Measurements from ENCODE around the gene CYP3A4. TPM values are rescaled to one million over a fixed set of nuclear protein-coding genes. Genes with fewer than 3 reads are reported as not detected.
A peak's percentile ranks its signal among the peaks of the same experiment; 100 is the strongest.
"Not testable (repeated sequence)": the region's sequence is repeated elsewhere in the genome, so short reads cannot be mapped to it uniquely, and the experiment has no call there.

Gene CYP3A4
- total RNA-seq, 1 experiment from 2014 or later, result not detected

- DNase-seq (ENCODE audit: low read depth, low spot score), result no peak
- in situ Hi-C loops (cut with HindIII; ENCODE audit: low pct_unique_long_range_greater_than_20kb, low sequenced_read_pairs), result no loop called here
These were observed 46.3 kb downstream of the CYP3A4 start for GRCh38 chr7:99737726-99738125.

- DNase-seq (ENCODE audit: low read depth, low spot score); in situ Hi-C loops (cut with HindIII; ENCODE audit: low pct_unique_long_range_greater_than_20kb, low sequenced_read_pairs): not testable (repeated sequence)
These were observed 47.3 kb downstream of the CYP3A4 start for GRCh38 chr7:99736667-99737066.

- DNase-seq (ENCODE audit: low read depth, low spot score), result no peak
- in situ Hi-C loops (cut with HindIII; ENCODE audit: low pct_unique_long_range_greater_than_20kb, low sequenced_read_pairs), result no loop called here
These were observed 49.0 kb downstream of the CYP3A4 start, which contains the start of gene CYP3A7 for GRCh38 chr7:99734987-99735386. Gene CYP3A7 (minus strand): TSS chr7:99735196. CDS start chr7:99735093, 103 bp downstream.

DNA sequence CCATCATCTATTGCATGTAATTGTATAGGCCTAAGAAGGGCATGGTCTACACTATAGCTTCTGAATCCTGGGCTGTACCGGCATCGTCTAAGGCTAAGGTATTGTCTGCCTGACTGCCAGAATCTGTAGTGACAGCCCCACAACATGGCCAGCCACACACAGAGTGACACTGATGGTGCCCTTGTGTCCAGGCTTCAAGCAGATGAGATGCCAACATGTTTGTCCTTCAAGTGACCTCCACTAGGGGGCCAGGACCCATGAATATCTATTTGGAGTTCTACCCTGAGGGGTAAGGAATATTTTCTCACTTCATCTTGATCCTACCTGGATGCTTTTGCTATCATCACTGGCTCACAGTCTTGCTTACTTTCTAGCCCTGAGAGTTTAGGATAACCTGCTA lies 50.5 kb downstream of the CYP3A4 start:
- in situ Hi-C loops (cut with HindIII; ENCODE audit: low pct_unique_long_range_greater_than_20kb, low sequenced_read_pairs), result no loop called here
- DNase-seq (ENCODE audit: low read depth, low spot score), result peak; percentile 44

DNA sequence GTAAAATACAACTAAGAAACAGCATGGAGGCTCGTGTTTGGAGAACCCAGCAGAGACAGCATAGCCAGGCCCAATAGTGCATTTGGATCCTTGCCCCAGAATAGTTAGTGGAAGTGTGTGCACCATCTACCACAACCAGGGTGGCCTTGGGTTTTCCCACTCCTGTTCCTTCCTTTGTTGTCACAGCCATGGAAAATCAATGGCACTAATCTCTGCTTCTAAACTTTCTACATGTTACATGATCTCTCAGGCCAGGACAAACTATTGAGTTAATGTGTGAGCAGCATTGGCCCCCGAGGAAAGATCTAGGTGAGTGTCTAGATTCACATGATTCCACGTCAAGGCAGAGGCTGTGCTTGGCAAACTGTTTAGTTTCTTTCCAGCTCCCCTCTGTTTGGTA lies 51.0 kb downstream of the CYP3A4 start:
- in situ Hi-C loops (cut with HindIII; ENCODE audit: low pct_unique_long_range_greater_than_20kb, low sequenced_read_pairs), result no loop called here
- DNase-seq (ENCODE audit: low read depth, low spot score), result no peak

GRCh38 chr7:99731638-99732374 lies 52.2 kb downstream of the CYP3A4 start:
- in situ Hi-C loops (cut with HindIII; ENCODE audit: low pct_unique_long_range_greater_than_20kb, low sequenced_read_pairs), result no loop called here
- no peak for DNase-seq (ENCODE audit: low read depth, low spot score)

DNA sequence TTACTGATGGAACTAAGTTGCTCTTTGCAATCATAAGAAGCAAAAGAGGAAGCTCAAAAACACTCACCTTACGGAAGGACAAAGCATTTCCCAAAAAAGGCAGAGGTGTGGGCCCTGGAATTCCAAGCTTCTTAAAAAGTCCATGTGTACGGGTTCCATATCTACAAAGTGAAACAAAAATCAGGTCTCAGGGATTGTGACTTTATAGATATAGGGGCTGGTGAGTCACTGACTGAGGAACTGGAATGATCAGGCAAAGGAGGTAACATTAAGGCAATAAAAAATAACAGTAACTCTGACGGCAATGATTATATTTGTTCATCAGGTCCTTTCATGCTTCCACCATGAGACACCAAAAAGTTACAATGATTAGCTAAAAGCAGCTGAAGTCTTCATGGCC lies 53.0 kb downstream of the CYP3A4 start:
- in situ Hi-C loops (cut with HindIII; ENCODE audit: low pct_unique_long_range_greater_than_20kb, low sequenced_read_pairs), result no loop called here
- no peak for DNase-seq (ENCODE audit: low read depth, low spot score)

GRCh38 chr7:99730238-99730810 lies 53.7 kb downstream of the CYP3A4 start:
- in situ Hi-C loops (cut with HindIII; ENCODE audit: low pct_unique_long_range_greater_than_20kb, low sequenced_read_pairs), result no loop called here
- no peak for DNase-seq (ENCODE audit: low read depth, low spot score)

- DNase-seq (ENCODE audit: low read depth, low spot score), result peak; percentile 50
- in situ Hi-C loops (cut with HindIII; ENCODE audit: low pct_unique_long_range_greater_than_20kb, low sequenced_read_pairs), result no loop called here
These were observed 54.3 kb downstream of the CYP3A4 start for GRCh38 chr7:99729486-99730237.

DNA sequence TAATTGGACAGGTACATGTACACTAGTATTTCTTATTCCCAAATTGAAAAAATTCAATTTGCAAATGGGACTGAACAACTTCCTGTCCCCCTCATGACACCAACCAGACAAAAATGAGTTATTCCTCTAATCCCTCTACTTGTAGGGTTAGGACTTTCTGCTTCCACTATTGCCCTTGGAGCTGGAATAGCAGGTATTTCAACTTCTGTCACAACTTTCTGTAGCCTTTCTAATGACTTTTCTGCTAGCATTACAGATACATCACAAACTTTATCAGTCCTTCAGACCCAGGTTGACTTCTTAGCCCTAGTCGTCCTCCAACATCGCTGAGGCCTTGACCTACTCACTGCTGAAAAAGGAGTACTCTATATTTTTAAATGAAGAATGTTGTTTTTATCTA lies 55.4 kb downstream of the CYP3A4 start:
- DNase-seq (ENCODE audit: low read depth, low spot score), result no peak
- in situ Hi-C loops (cut with HindIII; ENCODE audit: low pct_unique_long_range_greater_than_20kb, low sequenced_read_pairs), result no loop called here

- in situ Hi-C loops (cut with HindIII; ENCODE audit: low pct_unique_long_range_greater_than_20kb, low sequenced_read_pairs); DNase-seq (ENCODE audit: low read depth, low spot score): not testable (repeated sequence)
These were observed 60.8 kb downstream of the CYP3A4 start for GRCh38 chr7:99723201-99723600.

DNA sequence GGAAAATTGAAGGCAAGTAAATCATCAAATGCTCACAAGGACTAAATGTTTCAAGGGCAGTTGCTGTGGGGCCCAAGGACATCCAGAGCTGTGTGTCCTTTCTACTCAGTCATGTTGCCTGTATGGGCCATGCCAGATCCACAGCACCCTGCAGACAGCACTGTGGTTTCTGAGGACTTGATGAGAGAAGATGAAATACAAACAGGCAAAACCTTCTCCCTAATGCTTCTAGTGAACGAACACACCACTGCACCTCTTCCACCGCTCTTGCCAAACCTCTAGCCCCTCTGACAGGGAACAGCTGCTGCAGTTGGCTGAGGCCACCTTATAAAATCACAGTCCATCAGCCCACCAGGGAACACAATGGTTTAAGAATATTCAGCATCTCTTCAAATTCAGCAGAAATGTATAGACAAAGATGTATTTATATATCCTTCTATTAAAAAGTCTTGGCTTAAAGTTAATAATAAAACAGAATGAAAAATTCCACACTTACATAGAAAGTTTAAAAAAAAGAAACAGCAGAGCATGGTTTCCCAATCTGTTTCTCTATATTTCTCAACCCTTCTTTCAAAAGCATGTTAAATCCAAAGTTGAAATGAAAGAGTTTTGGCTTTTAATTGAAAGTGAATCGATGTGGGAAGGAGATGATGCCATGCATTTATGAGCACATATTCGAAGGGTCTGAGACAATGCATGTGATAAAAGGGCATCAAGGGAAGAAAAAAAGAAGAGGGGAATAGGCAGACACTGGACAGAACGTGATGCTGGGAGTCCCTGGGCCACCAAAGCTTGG lies 63.0 kb downstream of the CYP3A4 start:
- in situ Hi-C loops (cut with HindIII; ENCODE audit: low pct_unique_long_range_greater_than_20kb, low sequenced_read_pairs), result no loop called here
- DNase-seq (ENCODE audit: low read depth, low spot score), result no peak

DNA sequence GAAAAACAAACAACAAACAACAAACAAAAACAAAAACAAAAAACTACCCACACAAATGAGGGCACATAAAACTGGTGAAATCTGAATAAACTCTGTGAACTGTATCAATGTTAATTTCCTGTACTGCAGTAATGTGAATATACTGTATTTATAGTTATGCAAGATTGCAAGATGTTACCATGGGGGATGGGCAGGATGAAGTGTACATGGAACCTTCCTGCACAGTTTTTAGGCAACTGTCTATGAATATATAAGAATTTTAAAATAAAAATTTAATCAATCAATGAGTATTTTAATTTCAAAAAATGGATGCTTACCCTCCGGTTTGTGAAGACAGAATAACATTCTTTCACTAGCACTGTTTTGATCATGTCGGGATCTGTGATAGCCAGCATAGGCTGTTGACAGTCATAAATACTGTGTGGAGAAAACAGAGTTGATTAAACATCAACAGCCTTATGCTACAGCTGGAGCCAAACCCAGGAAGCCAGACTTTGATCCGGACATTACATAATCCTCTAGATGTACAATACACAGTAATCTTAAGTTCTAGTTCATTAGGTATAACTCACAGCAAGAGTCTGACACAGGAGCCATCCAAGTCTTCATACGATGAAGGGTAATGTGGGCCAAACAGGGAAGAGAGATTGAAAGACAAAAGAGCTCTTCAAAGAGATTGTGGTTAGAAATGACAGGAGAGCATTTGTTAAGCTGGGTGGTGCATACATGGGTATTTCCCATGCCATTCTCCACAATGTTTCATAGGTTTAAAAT lies 63.8 kb downstream of the CYP3A4 start:
- peak; percentile 10 for DNase-seq (ENCODE audit: low read depth, low spot score)

DNA sequence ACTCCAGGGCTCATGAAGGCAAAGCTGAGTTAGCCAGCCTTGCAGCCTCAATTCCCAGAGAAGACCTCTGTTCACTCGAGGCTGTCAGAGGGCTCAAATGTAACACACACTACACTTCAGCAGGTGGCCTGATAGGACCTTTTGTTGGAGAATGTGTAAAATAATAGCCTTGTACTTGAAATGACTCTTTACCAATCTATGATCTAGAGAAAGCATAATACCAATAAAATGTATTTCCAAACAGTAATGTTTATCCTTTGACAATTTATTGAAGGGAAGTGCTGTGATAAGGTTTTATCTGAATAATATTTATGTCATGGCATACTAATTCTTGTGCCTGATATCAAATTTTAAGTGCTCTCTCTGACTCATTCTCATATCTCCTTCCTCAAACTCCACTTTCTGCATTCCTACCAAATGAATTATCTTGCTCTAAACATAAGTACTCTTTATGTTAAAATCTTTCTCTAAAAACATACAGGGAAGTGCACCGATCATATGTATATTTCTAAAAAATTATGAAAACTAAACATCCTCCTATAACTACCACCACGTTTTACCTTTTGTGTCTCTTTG lies 69.9 kb downstream of the CYP3A4 start:
- in situ Hi-C loops (cut with HindIII; ENCODE audit: low pct_unique_long_range_greater_than_20kb, low sequenced_read_pairs), result no loop called here
- no peak for DNase-seq (ENCODE audit: low read depth, low spot score)

More for the DNA sequence above, 63.8 kb downstream of the CYP3A4 start:
- in situ Hi-C loops (cut with HindIII; ENCODE audit: low pct_unique_long_range_greater_than_20kb, low sequenced_read_pairs), result no loop called here

DNA sequence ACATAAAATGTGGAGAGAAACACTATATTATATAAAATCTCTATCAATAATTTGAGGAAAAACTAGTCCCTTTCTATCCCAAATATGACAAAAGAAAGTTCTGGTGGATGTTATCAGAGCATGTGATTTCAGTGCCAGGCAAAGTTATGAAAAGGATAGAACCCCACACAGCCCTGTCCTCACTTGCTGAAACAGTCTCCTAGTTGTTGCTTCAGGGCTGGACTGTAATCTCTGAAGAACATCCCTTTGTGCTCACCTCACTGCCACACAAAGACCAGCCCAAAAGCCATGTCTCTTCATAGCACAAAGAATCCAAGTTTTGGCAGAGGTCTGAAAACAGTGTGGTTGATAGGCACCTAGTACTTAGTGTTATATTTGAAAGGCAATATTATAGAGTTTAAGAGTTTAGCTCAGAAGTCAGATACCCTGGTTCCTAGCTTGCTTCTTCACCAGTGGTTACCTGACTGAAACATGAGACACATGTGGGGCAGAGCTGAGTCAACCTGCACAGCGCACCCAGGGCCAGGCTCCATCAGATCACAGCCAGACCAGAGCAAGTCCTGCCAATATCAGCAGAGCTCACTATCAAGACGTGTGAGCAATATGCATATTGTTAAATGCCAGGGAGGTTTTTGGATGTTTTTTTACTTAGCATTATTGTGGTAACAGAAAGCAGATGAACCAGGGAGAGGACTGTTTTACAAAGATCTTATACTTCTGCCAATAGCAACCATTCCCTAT lies 74.0 kb downstream of the CYP3A4 start:
- DNase-seq (ENCODE audit: low read depth, low spot score), result no peak
- in situ Hi-C loops (cut with HindIII; ENCODE audit: low pct_unique_long_range_greater_than_20kb, low sequenced_read_pairs), result no loop called here

DNA sequence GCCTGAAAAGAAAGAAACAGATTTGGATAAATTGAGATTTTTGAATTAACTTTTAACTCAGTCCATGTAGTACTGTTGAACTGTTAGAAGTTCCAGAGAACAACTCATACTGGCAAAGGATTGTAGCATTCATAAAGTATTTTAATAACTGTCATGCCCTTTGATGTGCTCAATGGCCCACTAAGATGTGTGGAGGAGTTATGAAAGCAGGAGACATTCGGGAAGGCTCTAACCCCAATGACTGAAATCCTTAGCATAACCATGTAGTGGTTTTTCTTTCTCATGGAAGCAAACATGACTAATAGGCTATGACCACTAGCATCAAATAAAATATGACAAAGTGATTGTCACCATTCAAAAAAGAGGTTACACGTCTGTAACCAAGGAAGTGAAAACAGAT lies 74.7 kb downstream of the CYP3A4 start:
- in situ Hi-C loops (cut with HindIII; ENCODE audit: low pct_unique_long_range_greater_than_20kb, low sequenced_read_pairs), result no loop called here

More for the DNA sequence above, 74.7 kb downstream of the CYP3A4 start:
- no peak for DNase-seq (ENCODE audit: low read depth, low spot score)

All from SK-MEL-5 (cell line).